MM.1S (cell line): ENCODE results near the gene NELL1.

Experiments
- EZH2 ChIP-seq: fragments of 300-600 bp; sonication (generic); optimal IDR thresholded peaks from 2 replicates; pipeline ENCODE3; 2017; ENCODE audit warnings: low read depth, mild to moderate bottlenecking, antibody characterized with exemption, low read length, mixed read lengths
- EZH2phosphoT487 ChIP-seq: fragments of 300-600 bp; sonication (generic); IDR thresholded peaks from 2 replicates; pipeline ENCODE4 v1.6.1; 2018; ENCODE audit warnings: antibody characterized with exemption, low read length
- TF ChIP-seq, protein P1 (sequence below): fragments of 300-600 bp; sonication (generic); IDR thresholded peaks from 2 replicates; pipeline ENCODE4 v1.5.1; 2016; ENCODE audit warnings: antibody characterized with exemption, low read length, mixed read lengths

DNA sequence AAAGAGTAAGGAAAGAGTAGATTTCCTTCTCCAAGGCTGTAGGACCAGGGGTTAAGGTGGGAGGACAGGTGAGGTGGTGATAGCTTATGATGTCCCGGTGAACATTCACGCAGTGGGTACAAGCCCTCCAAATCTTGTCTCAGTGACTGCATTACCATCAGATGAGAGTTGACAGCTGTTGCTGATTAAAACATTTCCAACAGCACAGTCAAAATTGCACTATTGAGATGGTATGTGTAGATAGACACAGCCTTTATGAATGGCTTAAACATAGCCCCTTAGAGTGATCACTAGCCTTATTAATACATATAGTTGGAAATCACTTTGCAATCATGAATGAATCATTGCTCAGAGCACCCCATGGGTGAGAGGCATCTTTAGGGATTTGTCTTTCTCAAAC lies 7.3 kb downstream of the NELL1 start:
- TF ChIP-seq, protein P1, sequence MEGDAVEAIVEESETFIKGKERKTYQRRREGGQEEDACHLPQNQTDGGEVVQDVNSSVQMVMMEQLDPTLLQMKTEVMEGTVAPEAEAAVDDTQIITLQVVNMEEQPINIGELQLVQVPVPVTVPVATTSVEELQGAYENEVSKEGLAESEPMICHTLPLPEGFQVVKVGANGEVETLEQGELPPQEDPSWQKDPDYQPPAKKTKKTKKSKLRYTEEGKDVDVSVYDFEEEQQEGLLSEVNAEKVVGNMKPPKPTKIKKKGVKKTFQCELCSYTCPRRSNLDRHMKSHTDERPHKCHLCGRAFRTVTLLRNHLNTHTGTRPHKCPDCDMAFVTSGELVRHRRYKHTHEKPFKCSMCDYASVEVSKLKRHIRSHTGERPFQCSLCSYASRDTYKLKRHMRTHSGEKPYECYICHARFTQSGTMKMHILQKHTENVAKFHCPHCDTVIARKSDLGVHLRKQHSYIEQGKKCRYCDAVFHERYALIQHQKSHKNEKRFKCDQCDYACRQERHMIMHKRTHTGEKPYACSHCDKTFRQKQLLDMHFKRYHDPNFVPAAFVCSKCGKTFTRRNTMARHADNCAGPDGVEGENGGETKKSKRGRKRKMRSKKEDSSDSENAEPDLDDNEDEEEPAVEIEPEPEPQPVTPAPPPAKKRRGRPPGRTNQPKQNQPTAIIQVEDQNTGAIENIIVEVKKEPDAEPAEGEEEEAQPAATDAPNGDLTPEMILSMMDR = no peak
- no peak for TF ChIP-seq EZH2
- no peak for TF ChIP-seq EZH2phosphoT487
